HFFc6 (cell line): Measurements from ENCODE around the gene FOSB. TPM values are rescaled to one million over a fixed set of nuclear protein-coding genes. Genes with fewer than 3 reads are reported as not detected.

ENCODE experiments used
- DNase-seq: peaks from one replicate; pipeline ENCODE4 v3.0.0-alpha.2; 2018
- H3K27ac Mint-ChIP-seq: 2 replicates; pipeline ENCODE4 v1.8.0; 2020; ENCODE audit warnings: mild to moderate bottlenecking, mixed read lengths
- H3K27me3 Mint-ChIP-seq: 2 replicates; pipeline ENCODE4 v1.8.0; 2021; ENCODE audit warnings: mild to moderate bottlenecking, moderate library complexity, mixed read lengths; ENCODE audit not compliant: insufficient read depth
- H3K36me3 Mint-ChIP-seq: 2 replicates; pipeline ENCODE4 v1.8.0; 2021; ENCODE audit warnings: low read depth, mixed read lengths
- H3K4me1 Mint-ChIP-seq: 2 replicates; pipeline ENCODE4 v1.8.0; 2020; ENCODE audit warnings: low read depth, mixed read lengths
- H3K4me3 Mint-ChIP-seq: 2 replicates; pipeline ENCODE4 v1.8.0; 2020; ENCODE audit warnings: mild to moderate bottlenecking, moderate library complexity, mixed read lengths
- H3K9me3 Mint-ChIP-seq: 2 replicates; pipeline ENCODE4 v1.8.0; 2020; ENCODE audit warnings: mild to moderate bottlenecking, mixed read lengths
- total RNA-seq, 6 experiments: library from RNA; stranded (reverse); fragmentation: NEBNext Ultra II Directional; extraction: Animal tissue kit (Norgen Biotek cat#: 25700); gene quantifications; 2 replicates in 1 of 6; 3 replicates in 5 of 6; pipeline ENCODE4 v1.2.3, GENCODE V29; 2021
- TF ChIP-seq, protein P1 (sequence below): fragments of 200-600 bp; sonication (generic); IDR thresholded peaks from 2 replicates; pipeline ENCODE4 v1.5.0; 2021; ENCODE audit warnings: antibody characterized with exemption, mild to moderate bottlenecking

Gene FOSB
- total RNA-seq, 6 experiments from 2014 or later: 35.0 to 71.5 (median 62.9) TPM

DNA sequence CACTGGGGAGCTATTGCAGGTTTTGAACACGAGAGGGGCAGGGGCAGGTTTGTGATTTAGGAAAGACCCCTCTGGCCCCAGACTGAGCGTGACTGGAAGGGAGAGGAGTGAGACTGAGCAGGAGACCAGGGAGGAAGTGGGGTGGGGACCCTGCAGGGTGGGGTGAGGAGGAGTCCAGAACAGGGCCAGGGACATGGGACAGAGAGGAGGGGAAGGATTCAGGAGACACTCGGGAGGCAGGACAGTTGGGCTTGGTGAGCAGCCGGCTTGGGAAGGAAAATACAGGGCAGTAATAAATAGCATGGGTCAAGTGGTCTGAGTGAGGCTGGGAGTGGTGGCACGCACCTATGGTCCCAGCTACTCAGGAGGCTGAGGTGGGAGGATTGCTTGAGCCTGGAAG, 9.4 kb downstream of the FOSB start:
- TF ChIP-seq, protein P1, sequence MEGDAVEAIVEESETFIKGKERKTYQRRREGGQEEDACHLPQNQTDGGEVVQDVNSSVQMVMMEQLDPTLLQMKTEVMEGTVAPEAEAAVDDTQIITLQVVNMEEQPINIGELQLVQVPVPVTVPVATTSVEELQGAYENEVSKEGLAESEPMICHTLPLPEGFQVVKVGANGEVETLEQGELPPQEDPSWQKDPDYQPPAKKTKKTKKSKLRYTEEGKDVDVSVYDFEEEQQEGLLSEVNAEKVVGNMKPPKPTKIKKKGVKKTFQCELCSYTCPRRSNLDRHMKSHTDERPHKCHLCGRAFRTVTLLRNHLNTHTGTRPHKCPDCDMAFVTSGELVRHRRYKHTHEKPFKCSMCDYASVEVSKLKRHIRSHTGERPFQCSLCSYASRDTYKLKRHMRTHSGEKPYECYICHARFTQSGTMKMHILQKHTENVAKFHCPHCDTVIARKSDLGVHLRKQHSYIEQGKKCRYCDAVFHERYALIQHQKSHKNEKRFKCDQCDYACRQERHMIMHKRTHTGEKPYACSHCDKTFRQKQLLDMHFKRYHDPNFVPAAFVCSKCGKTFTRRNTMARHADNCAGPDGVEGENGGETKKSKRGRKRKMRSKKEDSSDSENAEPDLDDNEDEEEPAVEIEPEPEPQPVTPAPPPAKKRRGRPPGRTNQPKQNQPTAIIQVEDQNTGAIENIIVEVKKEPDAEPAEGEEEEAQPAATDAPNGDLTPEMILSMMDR: no peak
- peak; percentile 32 for DNase-seq
- peak overlapping the region; percentile 89 for H3K4me3 Mint-ChIP-seq
- peaks cover 23% of the 10 kb centered on the region for H3K36me3 Mint-ChIP-seq
- peaks cover 57% of the 10 kb centered on the region for H3K9me3 Mint-ChIP-seq
- peaks cover 67% of the 10 kb centered on the region for H3K27me3 Mint-ChIP-seq
- peak overlapping the region; percentile 93 for H3K27ac Mint-ChIP-seq
- peaks cover 72% of the 10 kb centered on the region for H3K4me1 Mint-ChIP-seq

DNA sequence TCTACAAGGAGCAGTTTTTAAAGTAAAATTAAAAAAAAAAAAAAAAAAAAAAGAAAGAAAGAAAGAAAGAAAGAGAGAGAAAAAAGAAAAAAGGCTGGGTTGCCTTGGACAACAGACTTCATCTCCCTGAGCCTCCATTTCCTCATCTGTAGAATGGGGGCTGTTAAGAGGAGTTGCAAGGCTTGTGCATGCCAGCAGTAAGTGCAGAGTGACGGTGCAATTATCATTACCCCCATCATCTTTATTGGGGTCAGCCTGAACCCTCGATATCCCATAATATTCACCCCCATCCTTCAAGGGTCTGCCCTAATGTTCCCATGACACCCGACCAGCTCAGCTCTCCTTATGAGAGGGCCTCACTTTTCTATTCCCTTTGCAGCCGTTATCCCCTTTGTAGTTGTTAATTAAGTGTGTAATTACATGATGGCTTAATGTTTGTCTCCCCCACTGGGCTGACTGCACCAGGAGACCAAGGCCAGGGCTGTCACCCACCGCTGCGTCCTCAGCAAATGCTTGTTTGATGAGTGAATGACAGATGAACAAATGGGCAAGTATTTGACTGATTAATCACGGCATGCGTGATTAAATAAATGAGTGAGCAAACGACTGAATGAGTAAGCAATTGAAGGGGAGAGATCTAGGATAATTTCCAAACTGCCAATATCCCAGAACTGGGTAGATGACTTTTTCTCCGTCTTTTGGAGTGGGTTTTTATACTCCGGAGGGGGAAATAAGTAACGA, 10.1 kb downstream of the FOSB start:
- Mint-ChIP-seq H3K27ac (peak overlapping the region; percentile 93), H3K36me3 (peaks cover 20% of the 10 kb centered on the region), H3K9me3 (peaks cover 54% of the 10 kb centered on the region), H3K4me1 (peaks cover 65% of the 10 kb centered on the region), H3K4me3 (peak overlapping the region; percentile 89), H3K27me3 (peaks cover 60% of the 10 kb centered on the region)
- DNase-seq: no peak
- TF ChIP-seq, protein P1: 0 out of 2 replicates have a peak, but pooled peaks have one; percentile 40

DNA sequence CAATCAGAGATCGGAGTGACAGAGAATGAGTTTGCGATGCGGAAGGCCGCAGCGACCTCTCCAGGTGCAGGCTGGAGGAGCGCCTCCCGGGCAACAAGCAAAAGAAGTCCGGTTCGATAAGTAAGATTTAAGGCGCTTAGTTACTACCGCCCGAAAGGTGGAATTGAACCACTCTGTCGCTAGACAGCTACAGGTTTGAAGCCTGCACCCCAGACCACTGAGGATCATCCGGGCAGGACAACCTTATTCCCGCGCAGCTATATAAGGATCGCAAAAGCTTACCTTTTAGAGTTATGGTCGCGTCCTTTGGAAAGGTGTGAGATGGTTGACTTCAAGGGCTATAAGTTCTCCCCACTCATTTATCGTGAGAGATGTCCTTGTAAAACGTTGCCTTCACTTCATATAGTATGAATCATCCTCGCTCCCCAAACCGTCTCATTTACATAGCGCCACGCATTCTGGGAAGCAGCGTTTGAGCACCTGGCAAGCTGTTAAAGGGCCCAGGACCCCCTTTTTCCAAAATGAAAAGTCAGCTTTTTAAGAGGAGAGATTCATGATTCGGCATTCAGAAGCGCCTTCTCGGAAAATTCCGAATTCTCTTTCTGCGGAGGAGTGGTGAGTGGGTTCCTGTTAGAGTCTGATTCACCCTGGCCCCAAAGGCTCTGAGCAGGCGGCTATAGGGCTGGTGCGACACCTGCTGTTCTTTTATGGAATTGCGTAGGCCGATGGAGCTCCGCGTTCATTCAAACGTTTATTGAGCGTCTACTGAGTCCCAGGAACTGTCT, 10.8 kb downstream of the FOSB start:
- Mint-ChIP-seq H3K4me1 (peaks cover 58% of the 10 kb centered on the region), H3K9me3 (peaks cover 48% of the 10 kb centered on the region), H3K4me3 (peak overlapping the region; percentile 89), H3K27me3 (peaks cover 53% of the 10 kb centered on the region), H3K27ac (peak overlapping the region; percentile 93), H3K36me3 (peaks cover 18% of the 10 kb centered on the region)
- TF ChIP-seq, protein P1: peak; percentile 92
- peak; percentile 90 for DNase-seq

DNA sequence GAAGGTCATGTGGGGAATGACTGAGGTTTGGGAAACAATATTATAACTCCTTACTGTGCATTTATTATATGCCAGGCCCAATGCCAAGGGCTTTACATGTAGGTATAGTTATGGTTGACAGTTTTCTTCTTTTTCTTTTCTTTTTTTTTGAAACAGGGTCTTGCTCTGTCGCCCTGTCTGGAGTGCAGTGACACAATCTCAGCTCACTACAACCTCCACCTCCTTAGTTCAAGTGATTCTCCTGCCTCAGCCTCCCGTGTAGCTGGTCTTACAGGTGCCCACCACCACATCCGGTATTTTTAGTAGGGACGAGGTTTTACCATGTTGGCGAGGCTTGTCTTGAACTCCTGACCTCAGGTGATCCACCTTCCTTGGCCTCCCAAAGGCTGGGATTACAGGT, 15.2 kb downstream of the FOSB start:
- DNase-seq: no peak
- TF ChIP-seq, protein P1: no peak
- Mint-ChIP-seq H3K4me1 (peaks cover 22% of the 10 kb centered on the region), H3K27ac (no peak overlapping the region), H3K4me3 (no peak overlapping the region), H3K9me3 (peaks cover 6% of the 10 kb centered on the region; the same call in 1 of the 2 replicates), H3K36me3 (no peaks in the 10 kb centered on the region), H3K27me3 (peaks cover 9% of the 10 kb centered on the region)

DNA sequence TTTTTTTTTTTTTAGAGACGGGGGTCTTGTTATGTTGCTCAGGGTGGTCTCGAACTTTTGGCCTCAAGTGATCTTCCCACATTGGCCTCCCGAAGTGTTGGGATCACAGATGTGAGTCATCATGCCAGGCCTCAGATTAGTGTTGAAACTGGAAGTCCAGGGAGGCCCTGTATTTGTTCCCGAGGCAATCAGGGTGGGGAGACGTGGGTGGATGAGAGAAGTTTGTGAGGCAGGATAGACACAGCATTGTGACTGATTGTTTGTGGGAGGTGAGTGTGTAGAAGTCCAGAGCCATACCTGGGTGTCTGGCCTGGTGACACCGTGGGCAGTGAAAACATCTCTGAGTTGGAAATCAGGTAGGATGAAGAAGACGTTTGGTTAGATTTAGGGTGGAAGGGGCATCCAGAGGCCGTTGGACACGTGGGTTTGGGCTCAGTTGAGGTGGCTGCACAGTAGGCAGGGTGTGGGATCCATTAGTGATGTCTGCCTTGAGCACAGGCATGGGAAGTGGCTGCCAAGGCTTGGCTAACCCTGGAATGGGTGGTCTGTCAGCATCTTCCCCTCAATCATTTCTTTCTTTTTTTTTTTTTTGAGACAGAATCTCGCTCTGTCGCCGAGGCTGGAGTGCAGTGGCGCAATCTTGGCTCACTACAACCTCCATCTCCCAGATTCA, 16.6 kb downstream of the FOSB start:
- Mint-ChIP-seq H3K9me3 (no peaks in the 10 kb centered on the region), H3K27me3 (no peaks in the 10 kb centered on the region; the same call in 1 of the 2 replicates), H3K4me3 (no peak overlapping the region), H3K4me1 (peaks cover 12% of the 10 kb centered on the region), H3K27ac (peak overlapping the region; percentile 32), H3K36me3 (no peaks in the 10 kb centered on the region)
- TF ChIP-seq, protein P1: no peak
- no peak for DNase-seq
